IMR-90 (cell line): ENCODE data around the gene HOXC5. TPM values are rescaled to one million over a fixed set of nuclear protein-coding genes. Genes with fewer than 3 reads are reported as not detected.

Experiments
- ATAC-seq: fragments of 200-7000 bp; cut with Tn5 transposase; 2 replicates; pipeline ENCODE4 v1.9.1; 2020; ENCODE audit warnings: low read depth, mild to moderate bottlenecking, moderate library complexity
- BruUV-seq: library from RNA; stranded (reverse); fragments of 400-500 nt; replicated peaks from 2 replicates; lab custom pipeline; 2021; lab: Mats Ljungman, UMichigan
- CTCF ChIA-PET: fragments of 300-600 bp; formaldehyde crosslinking; extraction: SDS; loops from one replicate; lab custom pipeline; 2021; ENCODE audit warnings: antibody characterized with exemption; lab: Yijun Ruan, JAX
- POLR2A ChIA-PET: fragments of 300-600 bp; sonication (Branson Sonifier 250); formaldehyde crosslinking; loops from one replicate; lab custom pipeline; 2022; ENCODE audit warnings: antibody characterized with exemption; ENCODE audit not compliant: unreplicated experiment; lab: Charles Lee
- DNase-seq: peaks from one replicate; pipeline ENCODE4 v3.0.0; 2013
- H2AFZ ChIP-seq: replicated peaks from 2 replicates; pipeline ENCODE3; 2013; ENCODE audit warnings: low read length, mild to moderate bottlenecking; ENCODE audit not compliant: poor library complexity
- H2AK5ac ChIP-seq: 2 replicates; pipeline ENCODE4 v1.6.1; 2013; ENCODE audit warnings: low read depth, low read length, inconsistent platforms
- H2AK9ac ChIP-seq: replicated peaks from 2 replicates; pipeline ENCODE3; 2013; ENCODE audit warnings: mild to moderate bottlenecking, low read depth, low read length, moderate library complexity; ENCODE audit not compliant: poor library complexity
- H2BK120ac ChIP-seq: 2 replicates; pipeline ENCODE4 v1.6.1; 2013; ENCODE audit warnings: low read depth, low read length, inconsistent platforms
- H2BK15ac ChIP-seq: 3 replicates; pipeline ENCODE4 v1.6.1; 2013; ENCODE audit warnings: low read depth, low read length, inconsistent platforms
- H2BK20ac ChIP-seq: 2 replicates; pipeline ENCODE4 v1.6.1; 2013; ENCODE audit warnings: low read depth, mild to moderate bottlenecking, inconsistent platforms, low read length, moderate library complexity
- H2BK5ac ChIP-seq: 2 replicates; pipeline ENCODE4 v1.6.1; 2013; ENCODE audit warnings: mild to moderate bottlenecking, low read depth, low read length, inconsistent platforms; ENCODE audit not compliant: poor library complexity, severe bottlenecking
- H3K14ac ChIP-seq: replicated peaks from 2 replicates; pipeline ENCODE4 v1.6.1; 2013; ENCODE audit warnings: low read depth, low read length, inconsistent platforms
- H3K18ac ChIP-seq: 2 replicates; pipeline ENCODE4 v1.6.1; 2013; ENCODE audit warnings: low read depth, low read length, control low read depth
- H3K23ac ChIP-seq: 2 replicates; pipeline ENCODE4 v1.6.1; 2013; ENCODE audit warnings: low read depth, low read length, inconsistent platforms
- H3K27ac ChIP-seq: 2 replicates; pipeline ENCODE4 v1.5.1; 2013; ENCODE audit warnings: mild to moderate bottlenecking, control low read depth, low read length; ENCODE audit not compliant: insufficient read depth
- H3K27me3 ChIP-seq: 2 replicates; pipeline ENCODE4 v1.6.1; 2013; ENCODE audit warnings: low read length; ENCODE audit not compliant: control insufficient read depth, insufficient read depth
- H3K36me3 ChIP-seq: 2 replicates; pipeline ENCODE4 v1.6.1; 2013; ENCODE audit warnings: low read length, mixed read lengths; ENCODE audit not compliant: control insufficient read depth, insufficient read depth
- H3K4ac ChIP-seq: 2 replicates; pipeline ENCODE4 v1.6.1; 2013; ENCODE audit warnings: low read depth, low read length, inconsistent platforms
- H3K4me1 ChIP-seq: 2 replicates; pipeline ENCODE4 v1.6.1; 2013; ENCODE audit warnings: low read length, mixed read lengths; ENCODE audit not compliant: control insufficient read depth, insufficient read depth
- H3K4me2 ChIP-seq: 2 replicates; pipeline ENCODE4 v1.6.1; 2013; ENCODE audit warnings: low read depth, mild to moderate bottlenecking, control low read depth, low read length, moderate library complexity
- H3K4me3 ChIP-seq: 2 replicates; pipeline ENCODE4 v1.5.1; 2013; ENCODE audit warnings: low read depth, mild to moderate bottlenecking, control low read depth, low read length, moderate library complexity; ENCODE audit not compliant: insufficient read depth
- H3K56ac ChIP-seq: 2 replicates; pipeline ENCODE4 v1.6.1; 2013; ENCODE audit warnings: low read length, inconsistent platforms; ENCODE audit not compliant: insufficient read depth; ENCODE audit errors: extremely low read depth
- H3K79me1 ChIP-seq, 2 experiments: 2 replicates each; pipeline ENCODE4 v1.6.1; 2013; ENCODE audit warnings: low read length in 2 of 2, inconsistent platforms in 1 of 2, low read depth in 1 of 2
- H3K9ac ChIP-seq: 2 replicates; pipeline ENCODE4 v1.6.1; 2013; ENCODE audit warnings: low read depth, low read length, control low read depth
- H3K9me1 ChIP-seq: 2 replicates; pipeline ENCODE4 v1.6.1; 2013; ENCODE audit warnings: low read length, inconsistent platforms; ENCODE audit not compliant: insufficient read depth
- H3K9me3 ChIP-seq: 2 replicates; pipeline ENCODE4 v1.6.1; 2013; ENCODE audit warnings: low read length; ENCODE audit not compliant: control insufficient read depth, insufficient read depth
- H4K20me1 ChIP-seq: 2 replicates; pipeline ENCODE4 v1.6.1; 2013; ENCODE audit warnings: low read length, inconsistent platforms; ENCODE audit not compliant: insufficient read depth
- H4K5ac ChIP-seq: 2 replicates; pipeline ENCODE4 v1.6.1; 2013; ENCODE audit warnings: mild to moderate bottlenecking, low read depth, low read length, control low read depth
- H4K8ac ChIP-seq, 2 experiments: 2 replicates each; pipeline ENCODE4 v1.6.1; 2013; ENCODE audit warnings: low read depth in 2 of 2, low read length in 2 of 2, control low read depth in 1 of 2, inconsistent platforms in 1 of 2
- H4K91ac ChIP-seq: 2 replicates; pipeline ENCODE4 v1.6.1; 2013; ENCODE audit warnings: low read depth, low read length, inconsistent platforms; ENCODE audit not compliant: insufficient read depth
- BHLHE40 ChIP-seq: fragments of 150-350 bp; IDR thresholded peaks from 2 replicates; pipeline ENCODE4 v1.6.1; 2016; ENCODE audit warnings: mild to moderate bottlenecking, low read depth, low read length
- CEBPB ChIP-seq: IDR thresholded peaks from 2 replicates; pipeline ENCODE4 v1.6.1; 2012; ENCODE audit warnings: low read depth, low read length, improper control_type of control experiment
- ELK1 ChIP-seq: fragments of 150-350 bp; IDR thresholded peaks from 2 replicates; pipeline ENCODE4 v1.6.1; 2016; ENCODE audit warnings: low read depth, mild to moderate bottlenecking, low read length, moderate library complexity, borderline replicate concordance
- NFE2L2 ChIP-seq: fragments of 150-350 bp; IDR thresholded peaks from 2 replicates; pipeline ENCODE4 v1.6.1; 2016; ENCODE audit warnings: low read depth, mild to moderate bottlenecking, low read length
- USF2 ChIP-seq: fragments of 150-350 bp; IDR thresholded peaks from 2 replicates; pipeline ENCODE4 v1.6.1; 2017; ENCODE audit warnings: mild to moderate bottlenecking, antibody characterized with exemption, low read length, low read depth
- WGBS, 2 experiments: methylation state at CpG; one replicate each; pipeline versions ENCODE4 v1.1.5 to v1.1.7; 2013; ENCODE audit warnings: missing lambda C conversion rate in 2 of 2; ENCODE audit not compliant: insufficient read length in 1 of 2; ENCODE audit errors: extremely low coverage in 2 of 2; 5-methylcytosine and 5-hydroxymethylcytosine counted together
- dilution Hi-C: fragments of 300-500 bp; cut with HindIII; formaldehyde crosslinking; loops from one replicate; pipeline ENCODE4 v1.14.3; 2018; ENCODE audit warnings: low sequenced_read_pairs; ENCODE audit not compliant: unreplicated experiment
- in situ Hi-C: fragments of 300-500 bp; cut with MboI; formaldehyde crosslinking; loops from 3 replicates; pipeline ENCODE4 v1.14.3; 2019; ENCODE audit warnings: low sequenced_read_pairs, inconsistent platforms, mixed read lengths
- intact Hi-C: fragments of 100-400 bp; cut with micrococcal nuclease; formaldehyde crosslinking; loops from 2 replicates; pipeline ENCODE4 v1.10.0; 2022
- polyA plus RNA-seq, 3 experiments: library from polyadenylated mRNA; depleted of rRNA; stranded (reverse); fragments of >200 nt; gene quantifications; 2 replicates each; pipeline ENCODE4 v1.2.3, GENCODE V29; 2012; ENCODE audit warnings: low replicate concordance in 1 of 3
- total RNA-seq: library from RNA; depleted of rRNA; stranded (reverse); fragments of >200 nt; gene quantifications from 2 replicates; pipeline ENCODE4 v1.2.3, GENCODE V29; 2012

HOXC5 gene
- total and polyA plus RNA-seq, 2 of the 4 experiments (the other 2 are of a cell fraction) = not detected

- no peak overlapping the region for H3K27ac ChIP-seq
- H4K91ac ChIP-seq = no peak overlapping the region
Measured at GRCh38 chr12:54021432-54022013, 11.3 kb upstream of the HOXC5 start.

More at GRCh38 chr12:54021432-54022013, 11.3 kb upstream of the HOXC5 start:
- Histone ChIP-seq H2AK5ac (no peak overlapping the region), H4K5ac (no peak overlapping the region), H3K23ac (no peak overlapping the region), H3K79me1 (no peaks in the 10 kb centered on the region), H4K20me1 (no peaks in the 10 kb centered on the region), H3K36me3 (no peaks in the 10 kb centered on the region), H2AFZ (no peak overlapping the region), H2BK15ac (no peak overlapping the region), H4K8ac (no peak overlapping the region), H3K4me1 (no peaks in the 10 kb centered on the region), H2BK20ac (no peak overlapping the region), H3K27me3 (peaks cover 84% of the 10 kb centered on the region), H3K9ac (no peak overlapping the region), H3K9me1 (no peaks in the 10 kb centered on the region), H3K14ac (no peak overlapping the region), H3K4ac (no peak overlapping the region), H2BK120ac (no peak overlapping the region), H2AK9ac (no peak overlapping the region), H3K9me3 (no peaks in the 10 kb centered on the region), H3K4me3 (no peak overlapping the region), H3K56ac (no peak overlapping the region), H2BK5ac (no peak overlapping the region), H3K4me2 (no peak overlapping the region), H3K18ac (no peak overlapping the region)
- BruUV-seq = no TSS peak
- intact Hi-C loops = no loop called here
- in situ Hi-C loops = no loop called here
- ChIA-PET CTCF (interaction anchor here (0.5 kb wide), 1 partner anchor 11 kb away, joined by 3 read pairs; no protein-coding TSS in a partner anchor), POLR2A (no interaction called here)
- TF ChIP-seq USF2 (no peak), NFE2L2 (no peak), BHLHE40 (no peak), ELK1 (no peak), CEBPB (no peak)
- 0% methylated on average over 2 of the region's 16 CpGs; no CpG with 5 or more reads in 1 of the 2 experiments for WGBS, 2 experiments
- ATAC-seq = no peak
- no peak for DNase-seq
- dilution Hi-C loops = no loop called here
